ENCODE data around the gene PANK2.
"Not testable (repeated sequence)": the region's sequence is repeated elsewhere in the genome, so short reads cannot be mapped to it uniquely, and the experiment has no call there.

PANK2 gene

DNA sequence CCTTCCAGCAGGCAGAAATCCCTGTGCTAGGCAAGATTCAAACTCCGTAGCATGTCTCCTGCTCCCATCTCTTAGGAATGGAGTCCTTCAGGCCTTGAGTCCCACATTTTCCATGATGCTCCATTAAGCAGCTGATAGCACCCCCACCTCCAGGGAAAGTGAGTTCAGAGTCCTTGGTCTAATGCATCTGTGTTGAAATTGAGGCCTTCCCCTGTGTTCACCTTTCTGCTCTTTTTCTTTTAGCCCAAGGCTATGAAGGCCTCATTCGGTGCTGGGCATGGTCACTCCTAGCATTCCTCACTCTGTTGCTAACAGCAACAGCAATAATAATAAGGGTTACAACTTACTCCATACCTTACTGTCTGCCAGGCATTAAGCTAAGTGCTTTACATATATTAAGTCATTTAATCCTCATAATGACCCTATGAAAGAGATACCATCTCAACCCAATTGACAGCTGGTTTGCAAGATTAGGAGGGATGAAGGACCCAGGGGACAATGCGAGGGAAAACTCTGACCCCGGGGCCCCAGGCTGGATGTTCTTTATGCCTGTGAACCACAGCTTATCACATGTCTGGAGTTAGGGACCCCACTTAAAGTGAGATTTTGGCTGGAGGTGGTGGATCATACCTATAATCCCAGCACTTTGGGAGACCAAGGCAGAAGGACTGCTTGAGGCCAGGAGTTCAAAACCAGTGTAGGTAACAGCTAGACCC is 17.5 kb upstream of the PANK2 start:
- no peak for DNase-seq

DNA sequence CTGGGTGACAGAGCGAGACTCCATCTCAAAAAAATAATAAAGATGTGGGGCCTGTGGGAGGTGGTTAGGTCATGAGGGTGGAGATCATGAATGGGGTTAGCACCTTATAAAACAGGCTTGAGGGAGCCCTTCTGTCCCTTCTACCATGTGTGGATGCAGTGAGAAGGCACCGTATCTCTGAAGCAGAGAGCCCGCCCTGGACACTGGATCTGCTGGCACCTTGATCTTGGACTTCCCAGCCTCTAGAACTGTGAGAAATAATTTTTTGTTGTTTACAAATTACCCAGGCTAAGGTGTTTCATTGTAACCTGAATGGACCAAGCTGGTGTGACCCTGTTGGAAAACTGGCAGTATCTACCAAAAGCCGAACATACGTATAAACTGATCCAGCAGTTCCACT is 15.7 kb upstream of the PANK2 start:
- no peak for DNase-seq

DNA sequence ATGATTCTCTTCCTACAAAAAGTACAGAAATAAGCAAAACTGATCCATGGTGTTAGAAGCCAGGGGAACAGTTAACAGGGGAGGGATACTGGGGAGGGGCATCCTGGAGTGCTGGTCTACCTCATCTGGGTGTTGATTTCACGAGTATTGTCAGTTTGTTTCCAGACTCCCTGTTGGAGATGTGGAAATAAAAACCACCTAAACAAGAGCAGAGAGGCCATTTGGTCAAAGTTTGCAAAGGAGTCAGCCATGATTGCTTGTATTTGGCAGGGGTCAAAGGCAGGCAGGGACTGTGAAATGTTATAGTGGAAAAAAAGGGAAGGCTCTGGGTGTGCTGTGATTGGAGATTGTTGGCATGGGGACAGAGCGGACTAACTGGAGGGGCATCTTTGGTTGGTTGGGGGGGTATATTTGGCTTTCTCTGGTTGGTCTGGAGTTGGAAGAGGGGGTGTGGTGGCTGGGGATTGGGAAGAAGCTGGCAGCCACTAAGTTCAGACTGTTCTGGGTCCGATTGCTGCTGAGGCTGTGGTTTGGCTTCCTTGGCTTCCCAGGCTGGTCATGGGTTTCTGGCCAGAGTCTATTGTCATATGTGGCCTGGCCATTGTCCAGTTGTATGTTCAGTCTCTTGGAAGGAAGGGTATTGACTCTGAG is 14.9 kb upstream of the PANK2 start:
- DNase-seq, result no peak

DNA sequence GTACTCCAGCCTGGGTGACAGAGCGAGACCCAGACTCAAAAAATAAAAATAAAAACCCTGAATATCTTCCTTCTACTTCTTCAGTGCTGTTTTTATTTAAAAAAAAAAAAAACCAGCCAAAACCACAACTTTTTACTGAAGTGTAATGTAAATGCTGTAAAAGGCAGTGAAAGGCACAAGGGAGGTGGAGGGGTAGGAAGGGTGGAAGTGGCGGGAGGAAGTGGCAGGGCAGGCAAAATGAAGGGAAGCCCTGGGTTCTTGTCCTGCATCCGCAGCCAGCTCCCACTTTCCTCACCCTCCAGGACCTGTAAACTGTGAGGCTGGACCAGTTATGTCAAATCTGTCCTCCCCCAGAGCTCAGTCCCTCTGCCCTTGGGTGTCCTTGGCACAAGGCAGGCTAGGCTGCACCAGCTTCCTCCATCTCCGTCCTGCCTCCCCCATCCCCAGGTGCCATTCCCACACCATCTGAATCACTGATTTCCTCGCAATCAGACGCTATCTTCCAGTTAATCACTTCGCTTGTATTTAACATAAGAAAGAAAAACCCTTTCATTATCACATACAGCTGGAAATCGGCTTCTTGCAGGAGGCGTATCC is 13.7 kb upstream of the PANK2 start:
- DNase-seq, result no peak

- DNase-seq, result no peak
These were observed 13.2 kb upstream of the PANK2 start for GRCh38 chr20:3876000-3876399.

- DNase-seq, result no peak
These were observed 12.5 kb upstream of the PANK2 start for GRCh38 chr20:3876676-3877075.

GRCh38 chr20:3878921-3879274 is 10.3 kb upstream of the PANK2 start:
- DNase-seq, result not testable (repeated sequence)

GRCh38 chr20:3885715-3886114 is 3.5 kb upstream of the PANK2 start:
- no peak for DNase-seq

DNA sequence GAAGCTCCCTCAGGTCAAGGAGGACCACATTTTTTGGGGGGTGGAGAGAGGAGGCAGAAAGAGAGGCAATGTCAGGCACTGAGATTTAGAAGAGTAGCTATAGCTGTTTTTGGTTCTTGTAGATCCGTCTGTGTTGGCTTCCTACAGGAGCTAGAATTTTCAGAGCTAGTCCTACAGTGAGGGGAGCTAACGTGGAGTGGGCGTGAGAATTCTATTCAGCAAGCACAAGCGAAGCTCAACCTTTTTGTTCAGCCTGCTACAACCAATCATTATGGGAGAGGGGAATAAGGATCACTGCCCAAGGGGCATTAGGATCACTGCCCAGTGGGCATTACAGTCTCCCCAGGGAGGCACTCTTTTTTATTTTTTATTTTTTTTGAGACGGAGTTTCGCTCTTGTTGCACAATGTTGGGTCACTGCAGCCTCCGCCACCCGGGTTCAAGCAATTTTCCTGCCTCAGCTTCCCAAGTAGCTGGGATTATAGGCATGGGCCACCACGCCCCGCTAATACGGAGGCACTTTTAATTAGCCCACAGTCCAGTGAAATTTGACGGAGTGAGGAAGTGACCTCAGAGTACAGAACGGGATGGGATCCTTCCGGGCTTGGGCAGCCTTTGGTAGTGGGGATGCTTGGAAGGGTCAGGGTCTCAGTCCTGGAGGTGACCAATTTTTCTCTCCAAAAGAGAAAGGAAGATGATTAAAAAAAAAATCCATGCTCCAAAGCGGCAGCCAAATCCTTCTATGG is 1.1 kb upstream of the PANK2 start:
- DNase-seq, result peak; percentile 14

DNA sequence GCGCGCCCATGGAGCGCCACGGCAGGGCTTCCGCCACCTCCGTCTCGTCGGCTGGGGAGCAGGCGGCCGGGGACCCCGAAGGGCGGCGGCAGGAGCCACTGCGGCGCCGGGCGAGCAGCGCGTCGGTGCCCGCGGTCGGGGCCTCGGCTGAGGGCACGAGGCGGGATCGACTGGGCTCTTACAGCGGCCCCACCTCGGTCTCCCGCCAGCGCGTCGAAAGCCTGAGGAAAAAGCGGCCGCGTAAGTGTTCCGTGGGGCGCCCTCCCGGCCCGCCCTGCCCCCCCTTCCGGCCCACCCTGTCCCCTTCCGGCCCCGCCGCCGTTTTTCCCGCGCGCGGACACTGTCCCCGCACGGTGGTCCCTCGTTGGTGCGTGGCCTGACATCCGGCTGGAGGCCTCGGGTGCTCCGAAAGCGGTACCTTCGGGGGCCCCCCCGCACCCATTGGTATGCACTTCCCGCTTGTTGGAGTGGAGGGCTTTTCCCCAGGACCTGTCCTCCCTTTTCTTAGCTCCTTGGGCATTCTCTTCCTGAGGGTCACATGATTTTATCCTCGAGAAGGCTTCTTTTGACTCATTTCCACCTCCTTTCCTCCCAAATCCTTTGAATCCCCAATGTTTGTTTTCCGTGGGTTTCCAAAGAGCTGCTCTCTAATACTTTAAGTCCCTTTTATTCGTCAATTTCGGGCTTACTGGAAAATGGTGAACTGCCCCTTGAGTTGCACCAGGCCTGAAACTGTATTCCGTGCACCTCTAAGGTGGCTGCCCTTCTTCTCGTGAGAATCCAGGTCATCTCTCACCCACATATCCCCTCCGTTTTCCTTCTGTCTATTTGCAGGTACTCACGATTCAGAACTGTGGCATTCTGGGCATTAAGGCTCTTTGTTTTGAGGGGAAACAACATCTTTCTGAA is 556 bp downstream of the PANK2 start:
- DNase-seq, result peak; percentile 63

- DNase-seq, result no peak
These were observed 1.2 kb downstream of the PANK2 start for GRCh38 chr20:3890398-3890751.

GRCh38 chr20:3890999-3891929 is 2.1 kb downstream of the PANK2 start:
- no peak for DNase-seq

DNA sequence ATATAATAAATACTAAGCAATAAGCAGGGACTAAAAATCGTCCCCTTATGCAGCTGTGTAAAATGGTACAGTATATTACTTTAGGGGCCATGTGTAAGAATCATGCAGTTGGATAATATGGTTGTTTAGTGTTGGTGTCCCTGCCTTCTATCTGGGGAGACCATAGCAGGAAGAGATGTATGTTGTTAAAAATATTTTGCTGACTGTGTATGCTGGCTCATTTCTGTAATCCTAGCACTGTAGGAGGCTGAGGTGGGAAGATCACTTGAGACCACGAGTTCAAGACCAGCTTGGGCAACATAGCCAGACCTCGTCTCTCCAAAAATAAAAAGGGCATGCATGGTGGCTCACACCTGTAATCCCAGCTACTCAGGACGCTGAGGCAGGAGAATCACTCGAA is 5.6 kb downstream of the PANK2 start:
- peak; percentile 18 for DNase-seq

DNA sequence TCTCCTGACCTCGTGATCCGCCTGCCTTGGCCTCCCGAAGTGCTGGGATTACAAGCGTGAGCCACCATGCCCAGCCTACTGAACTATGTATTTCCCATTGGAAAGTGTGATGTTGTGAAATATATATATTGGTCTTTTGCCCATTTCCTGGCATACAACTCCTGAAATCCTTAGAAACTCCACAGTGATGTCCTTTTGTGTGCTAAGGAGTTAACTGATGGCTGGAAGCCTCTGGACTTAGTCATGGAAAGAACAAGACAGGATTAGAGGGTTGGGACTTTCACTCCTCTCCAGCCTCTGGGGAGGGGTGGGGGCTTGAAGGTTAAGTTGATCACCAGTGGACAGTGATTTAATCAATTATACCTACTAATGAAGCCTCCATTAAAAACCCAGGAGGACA is 7.1 kb downstream of the PANK2 start:
- no peak for DNase-seq

DNA sequence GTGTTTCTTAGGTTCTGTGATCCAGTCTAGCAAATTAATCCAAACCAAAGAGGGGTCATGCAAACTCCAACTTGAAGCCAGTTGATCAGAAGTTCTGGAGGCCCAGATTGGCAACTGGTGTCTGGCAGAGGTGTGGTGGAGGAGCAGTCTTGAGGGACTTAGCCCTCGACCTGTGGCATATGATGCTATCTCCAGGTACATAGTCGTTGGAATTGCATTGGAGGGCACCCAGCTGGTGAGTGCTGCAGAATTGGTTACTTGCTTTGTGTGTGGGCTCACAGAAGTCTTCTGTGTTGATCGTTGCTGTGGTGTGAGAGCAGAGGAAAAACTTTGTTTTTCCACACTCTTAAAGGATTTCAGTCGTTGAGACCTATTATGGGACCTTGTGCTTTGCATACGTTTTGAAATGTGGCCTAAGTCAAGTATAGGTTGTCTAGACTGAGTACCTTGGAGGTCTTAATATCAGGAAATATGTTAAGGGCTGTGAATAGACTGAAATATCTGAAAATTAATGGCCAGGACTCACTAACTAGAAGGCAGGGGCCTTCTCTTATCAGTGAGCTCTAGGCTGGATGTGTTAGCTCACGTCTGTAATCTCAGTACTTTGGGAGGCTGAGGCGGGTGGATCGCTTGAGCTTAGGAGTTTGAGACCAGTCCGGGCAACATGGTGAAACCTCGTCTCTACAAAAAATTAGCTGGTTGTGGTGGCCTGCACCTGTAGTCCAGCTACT is 7.8 kb downstream of the PANK2 start:
- no peak for DNase-seq

GRCh38 chr20:3898181-3898580 is 9.0 kb downstream of the PANK2 start:
- not testable (repeated sequence) for DNase-seq

DNA sequence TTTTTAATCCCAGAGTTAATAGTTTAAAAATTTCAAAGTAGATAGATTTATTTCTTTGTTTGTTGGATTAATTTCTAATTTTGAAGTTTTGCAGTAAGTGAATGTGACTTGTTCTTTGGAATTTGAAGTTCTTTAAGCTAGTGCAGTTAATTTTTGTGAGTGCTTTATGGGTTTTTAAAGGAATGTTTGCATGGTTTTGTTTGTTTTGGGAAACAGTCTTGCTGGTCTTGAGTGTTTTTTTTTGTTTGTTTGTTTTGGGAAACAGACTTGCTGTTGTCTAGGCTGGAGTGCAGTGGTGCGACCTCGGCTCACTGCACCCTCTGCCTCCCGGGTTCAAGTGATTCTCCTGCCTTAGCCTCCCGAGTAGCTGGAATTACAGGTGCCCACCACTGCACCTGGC is 9.5 kb downstream of the PANK2 start:
- DNase-seq, result no peak

DNA sequence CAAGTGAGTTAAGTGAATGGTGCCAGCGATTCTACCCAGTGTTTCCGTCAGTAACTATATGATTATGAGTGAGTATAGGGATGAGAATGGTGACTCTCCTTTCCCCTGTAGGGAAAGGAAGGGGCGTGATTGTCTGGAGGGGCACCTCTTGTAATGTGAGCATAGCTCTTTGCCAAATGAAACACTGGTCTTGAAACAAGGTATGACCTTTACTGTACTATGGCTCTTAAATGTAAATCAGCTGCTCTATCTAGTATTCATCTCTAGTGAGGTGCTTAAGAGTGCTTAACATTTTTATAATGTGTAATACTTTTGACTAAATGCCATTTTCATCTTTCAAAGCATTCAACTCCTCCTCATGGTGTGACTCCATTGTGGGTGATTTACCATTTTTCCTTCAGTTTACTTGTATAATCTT is 11.0 kb downstream of the PANK2 start:
- no peak for DNase-seq

- DNase-seq, result no peak
These were observed 12.0 kb downstream of the PANK2 start for GRCh38 chr20:3901028-3901705.

DNA sequence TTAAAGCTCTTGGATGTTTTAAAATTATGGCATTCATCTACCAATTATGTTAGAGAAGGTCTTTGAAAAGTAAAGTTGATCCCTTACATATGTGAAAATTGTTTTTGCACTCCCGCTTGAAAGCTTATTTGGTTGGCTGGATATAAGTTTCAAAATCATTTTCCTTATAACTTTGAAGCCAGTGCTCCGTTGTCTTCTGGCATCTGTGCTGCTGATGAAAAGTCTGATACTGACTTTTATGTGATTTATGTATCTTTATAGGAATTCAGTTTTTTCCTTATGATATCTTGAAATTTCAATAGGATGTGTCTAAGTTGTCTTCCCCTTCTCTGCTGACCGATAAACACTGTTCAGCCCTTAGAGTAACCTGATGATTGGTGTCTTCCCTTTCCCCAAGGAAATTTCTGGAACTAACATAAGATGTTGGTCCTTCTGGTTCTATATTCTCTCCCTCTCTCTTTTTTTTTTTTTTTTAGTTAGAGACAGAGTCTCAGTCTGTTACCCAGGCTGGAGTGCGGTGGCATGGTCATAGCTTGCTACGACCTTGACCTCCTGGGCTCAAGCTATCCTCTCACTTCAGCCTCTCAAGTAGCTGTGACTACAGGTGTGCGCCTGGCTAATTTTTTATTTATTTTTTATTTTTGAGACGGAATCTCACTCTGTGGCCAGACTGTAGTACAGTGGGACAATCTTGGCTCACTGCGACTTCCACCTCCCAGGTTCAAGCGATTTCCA is 12.7 kb downstream of the PANK2 start:
- no peak for DNase-seq

Measured in activated CD4-positive, alpha-beta T cell treated with anti-CD3 and anti-CD28 coated beads, Interleukin-2, Interleukin-6, amounts not matched to agents 100 ng/mL and 50 ng/mL, durations not matched to agents 16 hours and 8 hours (primary cell).